Upper lobe of left lung (tissue), 4 donors: Measurements from ENCODE around the gene MTHFD1L.

ENCODE experiments used
- EP300 ChIP-seq, 4 donors: sonication (generic); formaldehyde crosslinking; IDR thresholded peaks; one replicate each; pipeline ENCODE4 v1.5.1; 2017; ENCODE audit warnings: antibody characterized with exemption in 4 of 4, control low read depth in 2 of 4
- POLR2A ChIP-seq, 4 donors: fragments of 450-650 bp; IDR thresholded peaks; one replicate each; pipeline ENCODE4 v1.5.1; 2016 to 2017; ENCODE audit warnings: antibody characterized with exemption in 4 of 4, mild to moderate bottlenecking in 2 of 4
- POLR2AphosphoS5 ChIP-seq, 2 donors: sonication (generic); formaldehyde crosslinking; IDR thresholded peaks; one replicate each; pipeline ENCODE4 v1.5.1; 2017; ENCODE audit warnings: antibody characterized with exemption in 2 of 2
- TF ChIP-seq, protein P1 (sequence below), 6 experiments: fragments of 450-650 bp in 4 of 6; fragments of 200-600 bp in 2 of 6; sonication (generic) in 2 of 6; IDR thresholded peaks; one replicate each; pipeline ENCODE4 v1.5.1; 2016 to 2019; ENCODE audit warnings: antibody characterized with exemption in 6 of 6

DNA sequence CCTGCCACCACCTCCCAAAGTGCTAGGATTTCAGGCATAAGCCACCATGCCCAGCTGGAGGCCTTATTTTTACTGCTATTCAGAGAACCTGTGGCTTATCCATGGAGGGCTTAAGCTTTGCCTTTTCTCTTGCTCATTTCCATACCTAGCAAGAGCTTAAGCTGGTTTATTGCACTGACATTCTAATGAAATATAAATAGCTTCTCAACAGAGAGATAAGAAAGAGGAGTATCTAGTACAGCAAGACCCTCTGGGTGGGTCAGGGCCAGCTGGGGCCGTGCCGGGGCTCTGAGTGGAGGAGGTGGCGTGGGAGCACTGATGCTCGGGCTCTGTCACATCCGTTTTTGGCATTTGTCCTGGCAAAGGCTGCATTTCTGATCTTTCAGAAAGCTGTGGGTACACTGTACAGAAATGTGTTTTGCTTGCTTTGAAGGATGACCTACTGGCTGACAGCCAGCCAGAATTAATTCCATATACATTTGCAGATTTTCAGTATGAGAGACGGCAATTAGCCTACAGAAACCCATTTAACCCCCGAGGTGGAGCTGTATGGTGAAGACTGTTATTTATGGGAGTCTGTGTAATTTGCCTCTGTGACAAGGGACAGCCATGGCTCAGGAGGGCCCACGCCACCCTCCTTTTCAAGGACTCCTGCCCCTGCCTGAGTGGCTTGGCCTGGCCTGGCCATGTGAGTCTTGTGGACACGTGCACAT, 192.7 kb downstream of the MTHFD1L start:
- TF ChIP-seq, protein P1, sequence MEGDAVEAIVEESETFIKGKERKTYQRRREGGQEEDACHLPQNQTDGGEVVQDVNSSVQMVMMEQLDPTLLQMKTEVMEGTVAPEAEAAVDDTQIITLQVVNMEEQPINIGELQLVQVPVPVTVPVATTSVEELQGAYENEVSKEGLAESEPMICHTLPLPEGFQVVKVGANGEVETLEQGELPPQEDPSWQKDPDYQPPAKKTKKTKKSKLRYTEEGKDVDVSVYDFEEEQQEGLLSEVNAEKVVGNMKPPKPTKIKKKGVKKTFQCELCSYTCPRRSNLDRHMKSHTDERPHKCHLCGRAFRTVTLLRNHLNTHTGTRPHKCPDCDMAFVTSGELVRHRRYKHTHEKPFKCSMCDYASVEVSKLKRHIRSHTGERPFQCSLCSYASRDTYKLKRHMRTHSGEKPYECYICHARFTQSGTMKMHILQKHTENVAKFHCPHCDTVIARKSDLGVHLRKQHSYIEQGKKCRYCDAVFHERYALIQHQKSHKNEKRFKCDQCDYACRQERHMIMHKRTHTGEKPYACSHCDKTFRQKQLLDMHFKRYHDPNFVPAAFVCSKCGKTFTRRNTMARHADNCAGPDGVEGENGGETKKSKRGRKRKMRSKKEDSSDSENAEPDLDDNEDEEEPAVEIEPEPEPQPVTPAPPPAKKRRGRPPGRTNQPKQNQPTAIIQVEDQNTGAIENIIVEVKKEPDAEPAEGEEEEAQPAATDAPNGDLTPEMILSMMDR (IDR thresholded peaks at IDR 0.05): no peak
- TF ChIP-seq POLR2A (IDR thresholded peaks at IDR 0.05): no peak
- no peak for TF ChIP-seq POLR2AphosphoS5 (IDR thresholded peaks at IDR 0.05)
- TF ChIP-seq EP300 (IDR thresholded peaks at IDR 0.05): no peak
